Fibroblast of peridontal ligament (primary cell): Measurements from ENCODE around the gene CPZ.

Experiments used
- DNase-seq: peaks from one replicate; pipeline ENCODE4 v3.0.0-alpha.2; 2010; ENCODE audit errors: extremely low read depth

CPZ gene

GRCh38 chr4:8639021-8639420 lies 46.5 kb downstream of the CPZ start:
- DNase-seq, result no peak

- no peak for DNase-seq
These were observed 47.5 kb downstream of the CPZ start for GRCh38 chr4:8639777-8640720.

DNA sequence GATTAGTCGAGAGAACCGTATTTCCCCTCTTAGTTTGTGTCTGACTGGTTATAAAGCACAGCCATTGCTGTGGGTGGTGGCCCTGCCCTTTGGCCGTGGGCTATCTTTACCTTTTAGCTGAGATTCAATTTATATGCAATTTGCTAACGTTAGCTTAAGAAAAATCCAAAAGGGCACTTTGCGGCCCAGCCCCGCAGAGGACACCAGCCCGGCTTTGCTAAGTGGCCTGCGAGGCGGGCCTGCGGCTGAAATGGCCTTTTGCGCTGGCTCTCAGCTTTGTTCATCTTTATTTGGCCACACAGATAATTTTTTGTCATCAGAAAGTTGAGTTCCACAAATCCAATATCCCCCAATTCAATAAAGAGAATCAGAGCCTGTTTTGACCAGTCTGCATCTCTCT lies 48.3 kb downstream of the CPZ start:
- DNase-seq, result no peak

- no peak for DNase-seq
These were observed 48.7 kb downstream of the CPZ start for GRCh38 chr4:8641256-8641655.

DNA sequence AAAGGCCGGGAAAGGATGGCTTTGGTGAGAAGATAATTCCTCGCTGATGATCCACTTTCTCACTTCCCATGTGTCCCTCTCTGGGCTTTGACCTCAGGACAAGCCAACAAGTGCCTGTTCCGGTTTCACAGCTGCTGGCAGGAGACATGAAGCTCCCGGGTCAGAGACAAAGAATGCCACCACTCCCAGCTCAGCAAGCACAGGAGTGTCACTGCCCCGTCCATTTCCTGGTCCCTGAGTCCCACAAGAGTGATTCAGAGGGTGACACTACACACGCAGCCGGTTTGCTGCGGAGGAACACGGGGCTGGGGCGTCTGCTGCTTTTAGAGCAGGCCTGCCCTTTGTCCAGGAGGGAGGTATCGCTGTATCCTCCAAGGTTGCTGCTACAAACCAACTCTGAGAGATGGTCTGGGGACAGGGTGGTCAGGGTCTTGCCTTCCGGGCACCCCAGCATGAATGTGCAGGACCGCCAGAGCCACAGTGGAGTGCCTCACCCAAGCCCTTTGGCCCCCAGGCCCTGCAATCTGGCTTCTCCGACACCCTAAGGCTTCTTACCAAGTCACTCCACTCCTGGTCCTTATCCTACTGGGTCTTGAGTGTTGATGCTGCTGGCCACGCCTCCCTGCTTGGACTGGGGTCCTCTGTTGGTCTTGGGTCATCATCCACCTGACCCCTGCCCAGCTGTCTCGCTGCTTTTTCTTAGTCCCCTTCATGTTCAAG lies 49.5 kb downstream of the CPZ start:
- DNase-seq, result no peak

DNA sequence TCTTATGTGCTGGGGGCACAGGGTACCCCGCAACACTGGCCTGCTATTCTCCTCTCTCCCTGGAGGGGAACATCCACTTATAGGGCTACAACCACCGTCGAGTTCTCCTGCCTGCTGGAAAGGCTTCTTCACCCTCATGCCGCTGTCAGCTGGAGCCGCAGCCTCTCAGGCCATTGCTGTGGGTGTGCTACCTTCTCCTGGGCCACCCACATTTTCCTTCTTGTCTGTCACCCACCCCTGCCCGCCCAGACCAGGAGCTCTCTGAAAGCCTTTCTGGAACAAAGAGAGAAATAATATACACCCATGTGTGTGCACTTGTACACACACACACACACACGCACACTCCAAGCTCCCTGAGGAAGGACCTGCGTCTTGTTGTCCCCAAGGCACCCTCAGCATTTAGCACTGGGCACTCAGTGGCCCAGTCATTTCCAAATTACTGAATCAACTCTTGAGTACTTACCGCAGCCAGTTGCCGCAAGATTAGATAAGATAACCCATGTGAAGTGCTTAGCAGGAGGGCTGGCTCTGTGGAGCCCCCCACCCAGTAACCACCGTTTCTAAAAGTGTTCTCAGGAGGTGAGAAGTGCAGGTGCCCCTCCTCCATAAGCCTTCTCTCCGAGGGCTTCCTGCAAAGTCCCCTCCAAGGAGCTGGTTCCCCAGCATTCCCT lies 50.2 kb downstream of the CPZ start:
- DNase-seq, result no peak

DNA sequence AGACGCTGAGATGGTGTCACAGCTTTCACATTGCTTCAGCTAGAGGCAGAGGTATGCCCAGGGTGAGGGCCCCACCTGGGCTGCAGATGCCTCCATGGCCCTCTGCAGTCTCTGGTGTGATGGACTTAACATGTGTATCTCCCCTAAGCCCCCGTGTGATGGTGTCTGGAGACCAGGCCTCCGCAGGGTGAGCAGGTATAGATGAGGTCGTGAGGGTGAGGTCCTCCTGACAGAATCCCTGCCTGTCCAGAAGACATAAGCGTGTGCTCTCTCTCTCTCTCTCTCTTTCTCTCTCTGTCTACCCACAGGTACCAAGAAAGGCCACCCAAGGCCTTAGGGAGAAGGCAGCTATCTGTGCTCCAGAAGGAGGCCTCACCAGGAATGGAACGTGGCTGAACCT lies 50.9 kb downstream of the CPZ start:
- DNase-seq, result no peak

- DNase-seq, result no peak
These were observed 51.4 kb downstream of the CPZ start for GRCh38 chr4:8643986-8644385.

DNA sequence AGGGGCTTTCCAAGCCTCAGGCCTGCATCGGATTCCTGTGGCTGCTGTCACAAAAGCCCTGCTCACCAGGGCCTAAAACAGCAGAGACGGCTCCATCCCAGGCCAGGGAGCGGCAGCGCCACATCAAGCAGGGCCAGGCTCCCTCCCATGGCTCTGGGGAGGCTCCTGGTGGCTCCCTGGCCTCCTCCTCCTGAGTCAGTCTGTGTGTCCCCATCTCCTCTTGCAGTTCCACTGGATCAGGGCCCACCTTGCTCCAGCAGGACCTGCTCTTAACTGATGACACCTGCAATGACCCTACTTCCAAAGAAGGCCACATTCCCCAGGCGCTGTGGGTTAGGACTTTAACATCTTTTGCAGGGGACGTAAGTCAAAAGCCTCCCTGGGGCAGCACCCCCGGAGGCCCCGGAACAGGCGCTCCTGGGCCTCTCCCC lies 51.9 kb downstream of the CPZ start:
- no peak for DNase-seq

DNA sequence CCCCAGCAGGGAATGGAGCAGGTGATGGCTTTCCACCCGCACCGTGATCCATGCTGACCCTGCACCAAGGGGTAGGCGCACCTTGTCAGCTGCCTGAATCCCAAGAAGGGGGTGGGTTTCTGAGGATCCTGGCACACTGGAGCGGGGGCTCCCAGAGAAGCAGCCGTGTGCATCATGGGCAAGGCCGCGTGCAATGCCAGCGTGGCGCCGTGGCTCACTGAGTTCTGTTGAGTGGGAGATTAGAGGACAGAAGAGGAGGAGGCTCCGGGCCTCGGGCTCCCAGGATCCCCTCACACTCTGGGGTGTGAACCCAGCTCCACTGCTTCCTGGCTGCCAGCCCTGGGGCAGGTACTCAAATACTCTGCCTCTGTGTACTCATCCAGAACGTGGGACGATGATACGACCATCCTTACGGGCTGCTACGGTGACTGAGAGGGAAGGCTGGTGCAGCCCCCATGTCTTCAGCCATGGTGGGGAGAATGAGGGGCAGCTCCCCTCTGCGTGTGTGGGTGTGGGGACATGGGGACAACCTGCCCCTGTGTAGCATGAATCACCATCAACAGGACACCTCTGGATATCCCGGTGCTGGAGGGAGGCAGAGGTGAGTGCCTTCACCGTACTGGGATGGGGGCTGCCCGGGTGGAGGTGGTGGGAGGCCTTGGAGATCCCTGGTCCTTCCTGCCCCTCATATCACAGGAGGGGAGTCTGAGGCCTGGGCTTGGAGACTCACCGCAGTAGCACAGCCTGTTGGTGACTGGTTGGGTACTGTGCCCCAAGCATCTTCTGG lies 52.6 kb downstream of the CPZ start:
- DNase-seq, result no peak

DNA sequence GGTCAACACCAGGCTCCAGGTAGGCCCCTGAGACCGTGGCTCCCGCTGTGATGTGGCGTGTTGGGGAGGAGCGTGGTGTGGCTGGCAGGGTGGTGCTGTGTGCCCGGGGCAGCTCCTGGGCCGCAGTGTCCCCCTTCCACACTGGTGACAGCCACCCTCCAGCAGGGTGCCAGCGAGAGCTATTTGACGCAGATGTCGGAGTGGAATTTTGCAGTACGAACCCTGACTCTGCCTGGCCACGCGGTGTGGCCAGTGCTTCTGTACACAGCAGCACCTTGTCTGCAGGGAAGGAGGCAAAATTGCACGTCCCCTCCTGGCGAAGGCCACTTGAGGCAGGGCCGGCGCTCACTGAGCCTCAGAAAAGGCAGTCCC lies 53.2 kb downstream of the CPZ start:
- DNase-seq, result no peak

DNA sequence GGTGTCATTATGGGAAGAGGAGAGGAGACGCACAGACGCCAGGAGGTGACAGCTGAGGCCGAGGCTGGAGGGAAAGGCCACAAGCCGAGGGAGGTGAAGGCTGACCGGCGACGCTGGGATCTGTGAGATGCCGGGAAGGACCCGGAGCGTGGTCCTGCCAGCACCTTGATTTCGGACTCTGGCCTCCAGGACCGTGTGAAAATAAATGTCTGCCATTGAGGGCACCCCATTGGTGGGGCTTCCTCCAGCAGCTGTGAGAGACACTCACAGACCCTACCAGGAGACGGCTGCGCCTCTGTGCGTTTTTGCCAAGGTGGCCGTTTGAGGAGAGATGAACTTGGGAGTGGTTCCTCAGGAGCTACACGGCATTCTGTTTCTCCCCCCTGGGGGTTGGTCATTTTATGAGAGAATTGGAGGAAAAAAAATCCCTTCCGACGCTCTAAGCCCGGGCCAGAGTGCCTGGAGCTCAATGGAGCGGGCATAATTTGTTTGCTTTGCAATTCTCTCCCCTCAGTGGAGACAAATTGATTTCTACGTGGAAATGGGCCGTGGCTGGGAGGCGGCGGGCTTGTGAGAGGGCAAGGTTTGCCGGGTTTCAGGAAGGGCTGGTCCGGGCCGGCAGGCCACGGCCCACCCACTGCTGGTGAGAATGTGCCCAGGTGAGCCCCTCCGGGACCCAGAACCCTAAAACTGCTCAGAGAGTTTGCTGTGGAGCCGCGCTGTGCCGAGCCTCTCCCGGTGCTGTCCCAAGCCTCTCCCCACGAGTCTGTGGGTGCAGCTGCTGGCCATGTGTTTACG lies 53.9 kb downstream of the CPZ start:
- DNase-seq, result no peak

DNA sequence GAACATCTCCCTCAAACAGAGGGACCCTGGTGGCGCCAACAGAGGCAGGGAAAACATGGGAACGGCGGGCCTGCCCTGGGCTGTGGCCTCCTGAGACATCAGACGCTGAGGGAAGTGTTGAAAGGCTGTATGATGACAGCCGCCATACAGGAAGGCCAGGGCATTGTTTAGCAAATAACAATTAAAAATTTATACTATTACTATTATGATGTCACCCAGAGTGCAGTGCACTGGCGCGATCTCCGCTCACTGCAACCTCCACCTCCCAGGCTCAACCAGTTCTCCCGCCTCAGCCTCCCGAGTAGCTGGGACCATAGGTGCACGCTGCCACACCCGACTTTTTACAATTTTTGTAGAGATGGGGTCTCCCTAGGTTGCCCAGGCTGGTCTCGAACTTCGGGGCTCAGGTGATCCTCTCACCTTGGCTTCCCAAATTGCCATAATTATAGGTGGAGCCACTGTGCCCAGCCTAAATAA lies 54.6 kb downstream of the CPZ start:
- no peak for DNase-seq

- DNase-seq, result no peak
These were observed 55.1 kb downstream of the CPZ start for GRCh38 chr4:8647626-8648025.

GRCh38 chr4:8648296-8648695 lies 55.7 kb downstream of the CPZ start:
- no peak for DNase-seq

DNA sequence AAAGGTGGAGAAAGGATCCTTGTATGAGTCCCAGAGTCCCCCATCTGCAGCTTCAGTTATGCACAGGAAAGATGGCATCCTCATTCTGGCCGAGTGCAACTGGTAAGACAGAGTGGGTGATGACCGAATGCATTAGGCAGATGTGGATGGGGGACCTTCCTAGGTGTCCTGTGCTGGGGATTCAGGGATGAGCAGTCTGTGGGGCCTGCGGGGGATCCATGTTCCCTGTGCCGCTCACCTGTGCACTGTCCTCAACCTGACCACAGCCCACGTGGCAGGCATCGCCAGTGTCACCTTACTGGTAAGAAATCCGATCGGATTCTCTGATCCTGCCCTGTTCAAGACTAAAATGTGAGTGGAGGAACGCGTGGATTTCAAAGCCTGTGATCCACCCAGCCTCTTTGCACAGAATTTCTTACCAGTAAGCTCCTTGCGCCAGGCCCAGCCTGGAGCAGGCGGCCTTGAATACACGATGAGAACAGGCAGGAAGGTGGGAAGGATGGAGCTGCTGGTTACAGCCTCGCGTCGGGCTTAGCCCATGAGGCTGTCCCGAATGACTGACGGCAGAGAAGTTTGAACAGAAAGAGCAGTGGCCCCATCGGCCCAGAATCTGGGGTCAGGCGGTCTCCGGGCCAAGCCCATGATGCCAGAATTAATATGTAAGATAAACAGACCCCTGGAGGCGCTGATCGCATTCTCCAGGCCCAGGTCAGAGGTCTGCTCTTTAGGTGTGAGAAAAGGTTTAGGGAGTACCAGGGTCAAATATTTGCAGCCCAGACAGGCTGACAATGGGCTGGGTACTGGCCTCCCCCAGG lies 56.5 kb downstream of the CPZ start:
- no peak for DNase-seq

- no peak for DNase-seq
These were observed 57.2 kb downstream of the CPZ start for GRCh38 chr4:8649631-8650361.

DNA sequence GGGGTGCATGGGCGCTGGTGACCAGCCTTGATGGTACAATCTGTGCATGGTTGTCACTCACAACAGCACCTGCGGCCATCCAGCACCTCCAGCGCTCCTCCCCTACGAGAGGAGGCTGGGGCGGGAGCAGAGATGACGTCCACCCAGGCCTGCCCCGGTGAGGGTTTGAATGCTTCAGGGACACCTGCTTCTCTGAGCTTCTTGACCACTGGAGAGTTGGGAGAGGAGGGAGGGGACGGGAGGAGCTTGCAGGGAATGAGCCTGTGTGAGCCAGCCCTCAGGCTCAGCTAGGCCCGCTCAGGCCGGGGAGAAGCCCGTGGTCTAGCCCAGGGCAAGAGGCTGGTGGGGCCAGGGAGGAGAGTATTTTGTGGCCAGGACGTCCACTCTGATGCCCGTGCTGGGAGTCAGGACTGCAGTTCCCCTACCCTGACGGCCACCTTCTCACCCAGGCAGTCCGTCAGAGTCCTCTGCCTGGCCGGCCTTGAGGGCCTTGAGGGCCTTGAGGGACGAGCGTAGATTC lies 59.2 kb downstream of the CPZ start:
- DNase-seq, result no peak
